Coronary artery (tissue), 2 donors: ENCODE data around the gene DEXI.
"Not testable (repeated sequence)": the region's sequence is repeated elsewhere in the genome, so short reads cannot be mapped to it uniquely, and the experiment has no call there.

Source experiments
- DNase-seq: peaks from one replicate; pipeline ENCODE4 v3.0.0-alpha.2; 2017; ENCODE audit warnings: low spot score
- H3K27ac ChIP-seq, 2 donors: fragments of 200-600 bp; sonication (generic); one replicate each; pipeline ENCODE4 v1.5.1; 2016 to 2019
- H3K4me3 ChIP-seq: fragments of 200-600 bp; sonication (generic); 2 replicates; pipeline ENCODE4 v1.5.1; 2016; ENCODE audit warnings: mild to moderate bottlenecking, moderate library complexity
- TF ChIP-seq, protein P1 (sequence below): fragments of 200-600 bp; sonication (generic); IDR thresholded peaks from one replicate; pipeline ENCODE4 v1.5.1; 2019; ENCODE audit warnings: antibody characterized with exemption

The DEXI gene

GRCh38 chr16:10931134-10931533 lies 11.1 kb downstream of the DEXI start:
- Histone ChIP-seq H3K27ac (no peak overlapping the region), H3K4me3 (no peak overlapping the region)
- no peak for DNase-seq
- TF ChIP-seq, protein P1, sequence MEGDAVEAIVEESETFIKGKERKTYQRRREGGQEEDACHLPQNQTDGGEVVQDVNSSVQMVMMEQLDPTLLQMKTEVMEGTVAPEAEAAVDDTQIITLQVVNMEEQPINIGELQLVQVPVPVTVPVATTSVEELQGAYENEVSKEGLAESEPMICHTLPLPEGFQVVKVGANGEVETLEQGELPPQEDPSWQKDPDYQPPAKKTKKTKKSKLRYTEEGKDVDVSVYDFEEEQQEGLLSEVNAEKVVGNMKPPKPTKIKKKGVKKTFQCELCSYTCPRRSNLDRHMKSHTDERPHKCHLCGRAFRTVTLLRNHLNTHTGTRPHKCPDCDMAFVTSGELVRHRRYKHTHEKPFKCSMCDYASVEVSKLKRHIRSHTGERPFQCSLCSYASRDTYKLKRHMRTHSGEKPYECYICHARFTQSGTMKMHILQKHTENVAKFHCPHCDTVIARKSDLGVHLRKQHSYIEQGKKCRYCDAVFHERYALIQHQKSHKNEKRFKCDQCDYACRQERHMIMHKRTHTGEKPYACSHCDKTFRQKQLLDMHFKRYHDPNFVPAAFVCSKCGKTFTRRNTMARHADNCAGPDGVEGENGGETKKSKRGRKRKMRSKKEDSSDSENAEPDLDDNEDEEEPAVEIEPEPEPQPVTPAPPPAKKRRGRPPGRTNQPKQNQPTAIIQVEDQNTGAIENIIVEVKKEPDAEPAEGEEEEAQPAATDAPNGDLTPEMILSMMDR = no peak

GRCh38 chr16:10930755-10931093 lies 11.5 kb downstream of the DEXI start:
- DNase-seq = no peak
- H3K27ac ChIP-seq = no peak overlapping the region
- H3K4me3 ChIP-seq = no peak overlapping the region
- TF ChIP-seq, protein P1 = no peak

DNA sequence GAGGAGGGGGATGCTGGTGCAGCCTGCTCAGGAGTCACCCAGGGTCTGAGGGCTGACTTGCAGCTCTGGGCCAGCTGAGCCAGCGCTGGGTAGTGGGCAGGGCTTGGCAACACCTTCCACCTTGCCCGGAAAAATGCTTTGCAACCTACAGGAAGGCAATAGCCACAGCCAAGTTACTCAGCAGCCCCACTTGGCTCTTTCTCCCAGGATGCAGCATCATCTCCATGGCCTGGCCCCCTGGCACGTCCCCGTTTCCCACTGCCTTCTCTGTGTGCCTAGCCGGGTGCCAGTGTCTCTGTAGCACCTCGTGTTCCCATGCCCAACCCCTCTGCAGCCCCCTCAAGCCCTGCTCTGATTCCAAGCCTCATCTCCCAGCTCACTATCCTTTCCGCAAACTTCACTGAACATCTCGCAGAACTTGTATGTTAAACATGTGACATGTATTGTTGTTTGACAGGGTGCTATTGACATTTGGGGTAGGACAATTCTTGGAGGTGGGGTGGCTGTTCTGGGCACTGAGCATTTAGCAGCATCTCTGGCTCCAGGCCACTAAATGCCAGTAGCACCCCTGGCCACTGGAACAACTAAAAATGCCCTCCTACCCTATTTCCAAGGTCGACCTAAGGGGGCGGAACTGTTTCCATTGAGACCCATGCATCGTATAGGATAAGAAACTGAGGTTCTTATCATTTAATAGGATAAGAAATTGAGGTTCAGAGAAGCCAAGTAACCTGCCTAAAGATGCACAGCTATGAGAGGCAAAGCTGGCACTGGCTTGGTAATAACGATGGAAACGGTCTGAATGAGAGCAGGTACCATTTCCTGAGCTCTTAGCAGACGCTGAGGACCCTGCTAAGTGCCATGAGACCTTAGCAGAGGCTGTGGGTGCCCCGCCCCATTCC lies 12.2 kb downstream of the DEXI start:
- Histone ChIP-seq H3K4me3 (no peak overlapping the region), H3K27ac (no peak overlapping the region)
- no peak for DNase-seq
- TF ChIP-seq, protein P1 = no peak

- not testable (repeated sequence) for H3K4me3 ChIP-seq, DNase-seq, H3K27ac ChIP-seq
Measured at GRCh38 chr16:10929097-10929496, 13.2 kb downstream of the DEXI start.

GRCh38 chr16:10927497-10928112 lies 14.7 kb downstream of the DEXI start:
- TF ChIP-seq, protein P1 = no peak
- Histone ChIP-seq H3K4me3 (no peak overlapping the region), H3K27ac (no peak overlapping the region)
- no peak for DNase-seq

DNA sequence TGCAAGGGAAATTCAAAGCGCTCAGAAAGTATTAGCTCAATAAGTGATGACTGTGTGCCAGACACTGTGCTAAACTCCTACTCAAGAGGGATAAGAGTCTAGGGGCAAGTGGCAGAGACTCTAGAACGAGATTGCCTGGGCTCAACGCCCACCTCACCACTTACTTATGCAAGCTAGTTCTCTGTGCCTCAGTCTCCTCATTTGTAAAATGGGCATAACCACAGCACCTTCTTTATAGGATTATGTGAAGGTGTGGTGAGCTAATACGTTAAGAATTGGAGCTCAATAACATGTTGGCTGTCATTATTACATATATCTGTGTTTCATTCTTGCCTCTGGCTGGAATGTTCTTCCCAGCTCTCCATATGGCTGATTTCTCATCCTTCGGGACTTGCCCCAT lies 15.4 kb downstream of the DEXI start:
- TF ChIP-seq, protein P1 = no peak
- Histone ChIP-seq H3K4me3 (no peak overlapping the region), H3K27ac (no peak overlapping the region)
- no peak for DNase-seq

GRCh38 chr16:10926094-10926493 lies 16.2 kb downstream of the DEXI start:
- TF ChIP-seq, protein P1 = no peak
- H3K4me3 ChIP-seq = no peak overlapping the region
- DNase-seq = no peak
- H3K27ac ChIP-seq = no peak overlapping the region

- peak overlapping the region; percentile 2 to 89 for H3K27ac ChIP-seq
- DNase-seq, H3K4me3 ChIP-seq: not testable (repeated sequence)
Measured at GRCh38 chr16:10925285-10925684, 17.0 kb downstream of the DEXI start.
